Uterus (tissue), 4 donors: Measurements from ENCODE around the gene SCN10A. TPM values are rescaled to one million over a fixed set of nuclear protein-coding genes. Genes with fewer than 3 reads are reported as not detected.

Experiments
- DNase-seq, 2 donors: peaks; one replicate each; pipeline ENCODE4 v3.0.0-alpha.2; 2019 to 2020
- H3K27ac ChIP-seq, 2 donors: fragments of 200-600 bp; sonication (generic); 1 replicate in 1 of 2; 2 replicates in 1 of 2; pipeline ENCODE4 v1.5.1; 2016 to 2018
- H3K27me3 ChIP-seq, 2 donors: fragments of 200-600 bp; sonication (generic); one replicate each; pipeline ENCODE4 v1.5.1; 2018 to 2019; ENCODE audit warnings: control low read depth in 1 of 2
- H3K36me3 ChIP-seq, 2 donors: fragments of 200-600 bp; sonication (generic); one replicate each; pipeline ENCODE4 v1.5.1; 2019; ENCODE audit warnings: control low read depth in 1 of 2
- H3K4me1 ChIP-seq, 2 donors: fragments of 200-600 bp; sonication (generic); one replicate each; pipeline ENCODE4 v1.5.1; 2018 to 2019; ENCODE audit warnings: control low read depth in 1 of 2
- H3K4me3 ChIP-seq, 2 donors: fragments of 200-600 bp; sonication (generic); 1 replicate in 1 of 2; 2 replicates in 1 of 2; pipeline ENCODE4 v1.5.1; 2018 to 2019; ENCODE audit warnings: mild to moderate bottlenecking in 1 of 2
- H3K9me3 ChIP-seq, 2 donors: fragments of 200-600 bp; sonication (generic); one replicate each; pipeline ENCODE4 v1.5.1; 2019; ENCODE audit warnings: control low read depth in 1 of 2
- POLR2A ChIP-seq, 2 donors: fragments of 450-650 bp; IDR thresholded peaks; one replicate each; pipeline ENCODE4 v1.6.1; 2016; ENCODE audit warnings: antibody characterized with exemption in 2 of 2, mild to moderate bottlenecking in 1 of 2, moderate library complexity in 1 of 2
- intact Hi-C: fragments of 100-400 bp; cut with DNase I; formaldehyde crosslinking; loops from one replicate; pipeline ENCODE4 v1.15.1; 2023; ENCODE audit warnings: low total_unique reads
- total RNA-seq, 4 donors: library from RNA; depleted of rRNA in 3 of 4; stranded (reverse); fragments of >200 nt in 3 of 4; gene quantifications; one replicate each; pipeline versions ENCODE4 v1.1.0 to v1.2.4, GENCODE V29; 2014 to 2023
- TF ChIP-seq, protein P1 (sequence below), 4 experiments: fragments of 200-600 bp in 2 of 4; fragments of 450-650 bp in 2 of 4; sonication (generic) in 2 of 4; IDR thresholded peaks; one replicate each; pipeline ENCODE4 v1.5.1; 2016 to 2019; ENCODE audit warnings: antibody characterized with exemption in 4 of 4, mild to moderate bottlenecking in 2 of 4, moderate library complexity in 1 of 4
- donor health status: DM: yes; HTN: yes; CAD: no.

Gene SCN10A
- total RNA-seq, 4 donors from 2014 or later, result not detected

- Histone ChIP-seq H3K27ac (no peak overlapping the region), H3K36me3 (no peaks in the 10 kb centered on the region), H3K4me1 (no peaks in the 10 kb centered on the region), H3K4me3 (no peak overlapping the region), H3K27me3 (no peaks in the 10 kb centered on the region), H3K9me3 (no peaks in the 10 kb centered on the region)
- intact Hi-C loops, result no loop called here
- TF ChIP-seq POLR2A (IDR thresholded peaks at IDR 0.05), result no peak
- TF ChIP-seq, protein P1, sequence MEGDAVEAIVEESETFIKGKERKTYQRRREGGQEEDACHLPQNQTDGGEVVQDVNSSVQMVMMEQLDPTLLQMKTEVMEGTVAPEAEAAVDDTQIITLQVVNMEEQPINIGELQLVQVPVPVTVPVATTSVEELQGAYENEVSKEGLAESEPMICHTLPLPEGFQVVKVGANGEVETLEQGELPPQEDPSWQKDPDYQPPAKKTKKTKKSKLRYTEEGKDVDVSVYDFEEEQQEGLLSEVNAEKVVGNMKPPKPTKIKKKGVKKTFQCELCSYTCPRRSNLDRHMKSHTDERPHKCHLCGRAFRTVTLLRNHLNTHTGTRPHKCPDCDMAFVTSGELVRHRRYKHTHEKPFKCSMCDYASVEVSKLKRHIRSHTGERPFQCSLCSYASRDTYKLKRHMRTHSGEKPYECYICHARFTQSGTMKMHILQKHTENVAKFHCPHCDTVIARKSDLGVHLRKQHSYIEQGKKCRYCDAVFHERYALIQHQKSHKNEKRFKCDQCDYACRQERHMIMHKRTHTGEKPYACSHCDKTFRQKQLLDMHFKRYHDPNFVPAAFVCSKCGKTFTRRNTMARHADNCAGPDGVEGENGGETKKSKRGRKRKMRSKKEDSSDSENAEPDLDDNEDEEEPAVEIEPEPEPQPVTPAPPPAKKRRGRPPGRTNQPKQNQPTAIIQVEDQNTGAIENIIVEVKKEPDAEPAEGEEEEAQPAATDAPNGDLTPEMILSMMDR (IDR thresholded peaks at IDR 0.05), result no peak
- DNase-seq, result no peak
Measured at GRCh38 chr3:38823722-38824121, 7.7 kb upstream of the SCN10A start.

DNA sequence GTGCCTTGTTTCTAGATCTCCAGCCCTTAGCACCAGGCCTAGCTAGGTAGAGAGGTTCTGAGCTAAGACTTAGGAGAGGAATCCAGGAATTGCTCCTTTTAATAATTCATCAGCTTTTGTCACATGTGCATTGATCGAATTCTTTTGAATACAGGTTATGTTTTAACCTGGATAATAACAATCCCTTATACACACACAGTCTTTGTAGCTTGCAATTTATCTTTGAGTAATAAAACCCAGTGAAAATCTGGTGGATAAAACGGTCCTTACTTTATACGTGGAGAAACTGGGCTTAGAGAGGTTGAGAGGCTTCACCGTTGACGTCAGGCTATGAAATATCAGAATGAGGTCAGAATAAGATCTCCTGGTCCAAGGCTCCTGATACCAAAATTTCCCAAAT is 7.2 kb upstream of the SCN10A start:
- no peaks in the 10 kb centered on the region for H3K36me3 ChIP-seq
- intact Hi-C loops, result no loop called here
- no peaks in the 10 kb centered on the region for H3K4me1 ChIP-seq
- no peaks in the 10 kb centered on the region for H3K9me3 ChIP-seq
- no peak overlapping the region for H3K27ac ChIP-seq
- H3K4me3 ChIP-seq, result no peak overlapping the region
- H3K27me3 ChIP-seq, result no peaks in the 10 kb centered on the region
- TF ChIP-seq, protein P1 (IDR thresholded peaks at IDR 0.05), result no peak
- no peak for TF ChIP-seq POLR2A (IDR thresholded peaks at IDR 0.05)
- DNase-seq, result no peak

DNA sequence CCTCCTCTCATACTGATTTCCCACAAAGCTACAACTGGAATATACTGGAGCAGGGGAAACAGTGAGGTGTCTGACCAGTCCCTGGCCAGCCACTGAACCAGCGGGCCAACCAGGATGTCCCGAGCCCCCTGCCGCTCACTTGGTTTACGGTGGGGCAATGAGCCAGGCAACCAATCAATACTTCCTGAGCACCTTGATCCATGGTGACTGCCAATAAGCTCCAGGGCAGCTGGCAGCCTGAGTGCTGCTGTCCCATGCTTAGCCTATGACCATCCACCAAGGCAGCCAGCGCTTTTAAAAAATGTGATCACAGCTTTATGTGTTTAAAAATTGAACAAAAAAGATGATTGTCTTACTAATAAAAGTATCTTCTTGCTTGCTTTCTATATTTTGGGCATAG is 4.2 kb downstream of the SCN10A start:
- Histone ChIP-seq H3K27ac (no peak overlapping the region), H3K27me3 (no peaks in the 10 kb centered on the region), H3K9me3 (no peaks in the 10 kb centered on the region), H3K36me3 (no peaks in the 10 kb centered on the region), H3K4me1 (no peaks in the 10 kb centered on the region), H3K4me3 (no peak overlapping the region)
- no peak for DNase-seq
- no peak for TF ChIP-seq POLR2A (IDR thresholded peaks at IDR 0.05)
- TF ChIP-seq, protein P1 (IDR thresholded peaks at IDR 0.05), result no peak
- intact Hi-C loops, result no loop called here

GRCh38 chr3:38805765-38806386 is 10.1 kb downstream of the SCN10A start:
- no peak overlapping the region for H3K27ac ChIP-seq
- no peaks in the 10 kb centered on the region for H3K4me1 ChIP-seq
- TF ChIP-seq POLR2A (IDR thresholded peaks at IDR 0.05), result no peak
- TF ChIP-seq, protein P1 (IDR thresholded peaks at IDR 0.05), result no peak
- no peak for DNase-seq
- no peaks in the 10 kb centered on the region for H3K36me3 ChIP-seq
- intact Hi-C loops, result no loop called here
- H3K4me3 ChIP-seq, result no peak overlapping the region
- H3K9me3 ChIP-seq, result no peaks in the 10 kb centered on the region
- H3K27me3 ChIP-seq, result no peaks in the 10 kb centered on the region

DNA sequence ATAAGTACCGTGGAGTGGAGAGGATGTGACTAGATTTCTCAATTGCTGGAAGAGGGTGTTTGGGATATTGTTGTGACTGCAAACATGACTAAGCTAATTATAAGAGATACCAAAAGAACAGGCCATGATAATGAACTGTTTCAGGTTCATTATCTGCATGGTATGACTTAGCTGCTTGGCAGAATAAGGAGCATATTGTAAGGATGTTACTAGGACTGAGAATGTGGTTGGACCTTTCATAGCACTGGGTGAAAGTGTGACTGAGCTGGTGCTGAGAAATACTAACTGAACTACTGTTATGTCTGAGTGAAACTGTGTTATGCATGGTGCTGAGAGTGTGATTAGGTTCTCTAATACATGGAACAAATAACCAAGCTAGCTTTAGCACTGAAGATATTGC is 11.0 kb downstream of the SCN10A start:
- Histone ChIP-seq H3K4me3 (no peak overlapping the region), H3K27ac (no peak overlapping the region), H3K36me3 (no peaks in the 10 kb centered on the region), H3K27me3 (no peaks in the 10 kb centered on the region), H3K4me1 (no peaks in the 10 kb centered on the region), H3K9me3 (no peaks in the 10 kb centered on the region)
- TF ChIP-seq, protein P1 (IDR thresholded peaks at IDR 0.05), result no peak
- no peak for TF ChIP-seq POLR2A (IDR thresholded peaks at IDR 0.05)
- DNase-seq, result no peak
- intact Hi-C loops, result no loop called here
